Nephron progenitor cell (in vitro differentiated cells): ENCODE measurements around the gene INPP5B.
A peak's percentile ranks its signal among the peaks of the same experiment; 100 is the strongest.

Source experiments
- DNase-seq: peaks from one replicate; pipeline ENCODE4 v3.0.0; 2021
- H3K27ac Mint-ChIP-seq: 2 replicates; pipeline ENCODE4 v1.8.0; 2021; ENCODE audit warnings: mild to moderate bottlenecking, moderate library complexity, mixed read lengths
- H3K27me3 Mint-ChIP-seq: 2 replicates; pipeline ENCODE4 v1.8.0; 2021; ENCODE audit warnings: mild to moderate bottlenecking, low read depth, mixed read lengths; ENCODE audit not compliant: poor library complexity
- H3K36me3 Mint-ChIP-seq: 2 replicates; pipeline ENCODE4 v1.8.0; 2021; ENCODE audit warnings: low read depth, mixed read lengths
- H3K4me1 Mint-ChIP-seq: 2 replicates; pipeline ENCODE4 v1.8.0; 2021; ENCODE audit warnings: mixed read lengths
- H3K4me3 Mint-ChIP-seq: 2 replicates; pipeline ENCODE4 v1.8.0; 2021; ENCODE audit warnings: mild to moderate bottlenecking, moderate library complexity, mixed read lengths
- H3K9me3 Mint-ChIP-seq: 2 replicates; pipeline ENCODE4 v1.8.0; 2021; ENCODE audit warnings: mild to moderate bottlenecking, moderate library complexity, mixed read lengths
- CTCF ChIP-seq: fragments of 200-600 bp; sonication (generic); IDR thresholded peaks from 2 replicates; pipeline ENCODE4 v1.5.0; 2021; ENCODE audit warnings: antibody characterized with exemption

Gene INPP5B

DNA sequence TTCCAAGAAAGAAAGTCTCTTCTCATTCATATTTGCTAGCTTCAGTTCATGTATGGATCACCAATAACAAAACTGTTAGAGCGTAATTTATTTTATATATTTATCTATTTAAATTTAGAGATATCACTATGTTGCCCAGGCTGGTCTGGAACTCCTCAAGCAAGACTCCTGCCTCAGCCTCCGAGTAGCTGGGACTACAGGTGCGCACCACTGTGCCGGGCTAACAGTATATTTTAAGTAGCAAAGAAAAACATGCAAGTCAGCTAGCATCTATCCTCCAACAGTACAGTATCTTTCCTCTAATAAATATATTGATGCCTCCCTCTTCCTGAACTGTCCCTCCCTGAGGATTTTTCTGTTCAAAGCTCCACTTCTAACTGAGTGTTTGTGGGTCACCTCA is 21.5 kb downstream of the INPP5B start:
- Mint-ChIP-seq H3K4me1 (peaks cover 2% of the 10 kb centered on the region), H3K27ac (no peak overlapping the region), H3K27me3 (no peaks in the 10 kb centered on the region), H3K9me3 (no peaks in the 10 kb centered on the region), H3K4me3 (no peak overlapping the region), H3K36me3 (peaks cover 5% of the 10 kb centered on the region)
- no peak for DNase-seq
- TF ChIP-seq CTCF: no peak

GRCh38 chr1:37923551-37923889 is 23.3 kb downstream of the INPP5B start:
- Mint-ChIP-seq H3K27ac (peak overlapping the region; percentile 62), H3K4me3 (no peak overlapping the region), H3K27me3 (no peaks in the 10 kb centered on the region), H3K9me3 (no peaks in the 10 kb centered on the region), H3K4me1 (no peaks in the 10 kb centered on the region), H3K36me3 (peaks cover 5% of the 10 kb centered on the region)
- no peak for DNase-seq
- no peak for TF ChIP-seq CTCF

DNA sequence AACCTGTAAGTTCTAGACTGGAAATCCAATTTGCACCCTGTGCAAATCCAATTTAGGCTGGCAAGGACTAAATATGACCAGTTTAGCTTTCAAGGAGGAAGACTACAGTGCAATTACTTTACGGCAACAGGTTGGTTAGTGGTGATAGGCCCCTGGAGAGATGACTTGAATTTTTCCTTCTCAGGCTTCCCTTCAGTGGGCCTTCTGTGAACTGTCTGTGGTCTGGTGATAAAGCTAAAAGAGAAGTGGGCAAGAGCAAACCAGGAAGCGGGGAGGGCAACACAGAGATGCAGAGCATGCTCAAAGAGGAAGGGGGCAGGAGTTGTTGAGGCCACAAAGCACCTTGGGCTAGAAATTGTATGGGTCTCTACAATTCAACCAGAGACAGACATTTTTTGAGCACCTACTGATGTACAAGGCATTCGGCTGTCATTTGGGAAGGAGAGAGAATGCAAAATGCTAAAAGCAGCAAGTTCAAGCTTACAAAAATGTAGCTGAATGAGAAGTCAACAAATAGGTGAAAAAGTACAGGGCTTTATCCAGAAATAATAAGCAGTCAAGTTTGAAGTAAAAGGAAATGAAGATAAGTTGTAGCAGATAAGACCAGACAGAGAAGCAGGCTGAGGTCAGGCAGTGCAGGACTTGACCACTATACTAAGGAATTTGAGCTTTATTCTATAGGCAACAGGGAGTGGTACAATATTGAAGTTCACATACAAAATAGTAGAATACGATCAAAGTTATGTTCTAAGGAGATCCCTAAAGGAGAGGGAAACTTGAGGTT is 23.9 kb downstream of the INPP5B start:
- H3K36me3 Mint-ChIP-seq: peaks cover 5% of the 10 kb centered on the region
- DNase-seq: no peak
- H3K4me3 Mint-ChIP-seq: no peak overlapping the region
- no peaks in the 10 kb centered on the region for H3K9me3 Mint-ChIP-seq
- no peak for TF ChIP-seq CTCF
- no peaks in the 10 kb centered on the region for H3K27me3 Mint-ChIP-seq
- H3K4me1 Mint-ChIP-seq: no peaks in the 10 kb centered on the region
- peak overlapping the region; percentile 21 for H3K27ac Mint-ChIP-seq

DNA sequence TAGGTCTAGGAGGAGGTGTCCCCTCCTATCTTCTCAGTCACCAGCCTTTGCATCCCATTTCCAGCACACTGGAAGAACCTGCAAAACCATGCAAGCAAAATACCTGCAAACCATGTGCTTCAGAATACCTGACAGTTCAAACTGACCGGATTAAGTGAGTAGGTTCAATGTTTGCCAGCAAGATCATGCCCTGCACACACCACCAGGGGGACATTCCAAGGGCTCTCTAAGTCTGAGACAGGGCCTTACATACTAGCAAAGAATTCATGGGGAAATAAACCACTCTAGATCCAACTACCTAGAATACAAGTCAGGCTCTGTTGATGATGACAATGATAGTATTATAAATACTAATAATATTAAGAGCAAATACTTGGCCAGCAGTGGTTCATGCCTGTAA is 27.6 kb downstream of the INPP5B start:
- no peak for DNase-seq
- Mint-ChIP-seq H3K27ac (no peak overlapping the region), H3K36me3 (no peaks in the 10 kb centered on the region), H3K4me1 (no peaks in the 10 kb centered on the region), H3K9me3 (no peaks in the 10 kb centered on the region), H3K4me3 (no peak overlapping the region), H3K27me3 (no peaks in the 10 kb centered on the region)
- peak; percentile 45 for TF ChIP-seq CTCF

GRCh38 chr1:37915476-37916093 is 31.3 kb downstream of the INPP5B start:
- Mint-ChIP-seq H3K4me1 (no peaks in the 10 kb centered on the region), H3K4me3 (no peak overlapping the region), H3K9me3 (no peaks in the 10 kb centered on the region), H3K27ac (no peak overlapping the region), H3K27me3 (no peaks in the 10 kb centered on the region), H3K36me3 (no peaks in the 10 kb centered on the region)
- no peak for DNase-seq
- TF ChIP-seq CTCF: no peak
